HG03565 (cell line): Measurements from ENCODE around the gene GPX2.
A peak's percentile ranks its signal among the peaks of the same experiment; 100 is the strongest.

ENCODE experiments used
- ATAC-seq: cut with Tn5 transposase; IDR thresholded peaks from one replicate; pipeline ENCODE4 v1.9.1; 2021; ENCODE audit warnings: mild to moderate bottlenecking, moderate library complexity; ENCODE audit not compliant: unreplicated experiment

The GPX2 gene

GRCh38 chr14:64960762-64961276 lies 18.3 kb upstream of the GPX2 start:
- ATAC-seq: no peak

DNA sequence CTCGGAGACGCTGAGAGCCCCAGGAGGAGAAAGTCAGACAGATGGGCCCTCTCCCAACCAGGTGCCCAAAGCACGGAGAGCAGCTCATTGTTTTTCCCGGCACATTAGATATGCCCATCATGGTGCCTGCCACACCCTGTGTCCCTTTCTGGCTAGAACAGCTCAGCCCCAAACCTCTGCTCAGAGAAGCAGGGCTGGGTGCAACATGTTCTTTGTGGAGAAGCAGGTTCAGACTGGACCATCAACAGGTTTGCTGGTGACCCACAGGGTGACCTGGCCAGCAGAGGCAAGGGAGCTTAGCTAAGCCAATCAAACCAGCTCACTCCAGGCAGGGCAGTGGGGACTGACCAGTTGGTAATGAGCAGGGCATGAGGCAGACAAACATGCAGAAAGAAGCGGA lies 16.2 kb upstream of the GPX2 start:
- no peak for ATAC-seq

DNA sequence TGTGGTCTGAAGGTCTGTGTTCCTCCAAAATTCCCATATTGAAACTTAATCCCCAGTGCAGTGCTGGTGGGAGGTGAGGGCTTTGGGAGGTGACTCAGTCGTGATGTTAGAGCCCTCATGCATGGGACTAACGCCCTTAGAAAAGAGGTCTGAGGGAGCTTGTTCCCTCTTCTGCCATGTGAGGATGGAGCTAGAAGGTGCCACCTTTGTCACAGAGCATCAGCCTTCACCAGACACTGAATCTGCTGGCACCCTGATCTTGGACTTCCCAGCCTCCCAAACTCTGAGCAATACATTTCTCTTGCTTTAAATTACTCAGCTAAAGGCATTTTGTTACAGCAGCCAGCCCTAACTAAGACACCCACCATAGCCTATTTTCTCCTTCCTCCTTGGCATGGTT lies 15.7 kb upstream of the GPX2 start:
- no peak for ATAC-seq

GRCh38 chr14:64956697-64957406 lies 14.3 kb upstream of the GPX2 start:
- no peak for ATAC-seq

- ATAC-seq: no peak
These were observed 12.8 kb upstream of the GPX2 start for GRCh38 chr14:64955297-64955696.

GRCh38 chr14:64954491-64955240 lies 12.1 kb upstream of the GPX2 start:
- ATAC-seq: no peak

DNA sequence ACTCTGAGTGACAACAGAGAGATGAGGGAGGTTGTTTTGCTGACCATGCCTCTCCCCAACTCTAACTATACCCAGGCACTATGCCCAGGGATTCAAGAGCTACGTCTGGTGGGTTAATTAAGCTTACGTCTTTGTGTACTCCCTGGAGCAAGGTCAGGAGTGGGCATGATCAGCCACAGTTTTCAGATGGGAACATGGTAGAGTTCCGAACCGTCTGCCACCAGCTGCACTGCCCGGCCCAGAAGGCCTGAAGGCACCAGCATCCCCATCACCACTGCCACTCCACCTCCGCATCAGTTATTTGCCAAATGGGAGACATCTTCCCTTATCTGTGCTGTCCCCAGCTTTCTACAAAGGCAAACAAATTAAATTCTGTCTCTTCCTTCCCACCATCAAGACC lies 11.1 kb upstream of the GPX2 start:
- ATAC-seq: no peak

DNA sequence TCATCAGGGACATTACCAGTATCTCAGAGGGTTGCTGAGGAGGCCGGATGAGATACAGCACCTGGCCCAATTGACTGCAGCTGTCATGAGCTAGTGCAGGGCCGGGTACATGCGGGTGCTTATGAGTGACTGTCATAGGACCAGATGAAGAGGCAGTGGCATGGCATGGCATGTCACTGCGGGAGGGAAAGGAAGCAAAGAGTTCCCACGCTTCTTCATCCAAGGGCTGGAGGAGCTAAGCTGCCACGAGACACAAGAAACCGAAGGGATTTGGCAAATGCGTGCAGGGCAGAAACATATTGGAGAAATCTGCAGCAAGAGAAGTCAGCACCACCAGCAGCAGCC lies 10.7 kb upstream of the GPX2 start:
- no peak for ATAC-seq

- peak; percentile 56 for ATAC-seq
These were observed 10.2 kb upstream of the GPX2 start for GRCh38 chr14:64952598-64953309.

GRCh38 chr14:64951724-64952123 lies 9.2 kb upstream of the GPX2 start:
- ATAC-seq: no peak

DNA sequence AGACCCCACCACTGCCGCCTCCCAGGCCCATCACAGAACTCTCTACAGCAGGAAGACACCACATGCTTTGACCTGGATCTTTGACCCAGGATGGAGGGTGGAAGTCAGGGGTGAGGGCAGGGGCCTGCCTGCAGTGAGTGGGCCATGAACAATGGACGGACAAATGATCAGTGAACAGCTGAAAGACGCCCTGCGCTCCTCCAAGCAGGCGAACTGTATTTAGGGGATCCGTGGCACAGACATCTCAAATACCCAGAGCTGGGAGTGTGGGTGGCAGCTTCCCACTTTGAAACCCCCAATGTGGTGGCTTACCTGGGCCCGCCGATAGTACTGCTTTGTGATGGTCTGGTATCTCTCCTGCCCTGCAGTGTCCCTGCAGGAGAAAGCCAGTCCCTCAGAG lies 8.7 kb upstream of the GPX2 start:
- no peak for ATAC-seq

DNA sequence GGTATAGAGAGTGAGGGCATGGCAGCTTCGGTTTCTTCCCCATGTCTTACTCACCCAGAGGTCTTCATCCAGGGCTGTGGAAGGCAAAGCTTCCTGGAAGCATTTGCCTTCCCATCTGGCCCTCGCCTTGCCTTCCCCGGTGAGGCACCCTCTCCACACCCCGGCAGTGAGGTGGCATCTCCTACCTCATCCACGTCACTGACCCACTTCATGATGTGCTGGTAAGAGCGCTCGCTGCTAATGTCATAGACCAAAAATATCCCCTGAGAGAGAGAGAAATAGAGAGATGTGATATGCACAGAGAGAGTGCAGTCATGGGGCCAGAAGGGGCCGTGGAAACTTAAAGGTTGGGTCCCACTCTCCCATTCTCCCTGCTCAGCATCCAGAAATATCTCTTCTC lies 8.3 kb upstream of the GPX2 start:
- no peak for ATAC-seq

GRCh38 chr14:64948612-64949210 lies 6.2 kb upstream of the GPX2 start:
- ATAC-seq: no peak

GRCh38 chr14:64947710-64948611 lies 5.4 kb upstream of the GPX2 start:
- no peak for ATAC-seq

GRCh38 chr14:64946310-64947045 lies 3.9 kb upstream of the GPX2 start:
- no peak for ATAC-seq

- ATAC-seq: no peak
These were observed 3.1 kb upstream of the GPX2 start for GRCh38 chr14:64945431-64946178.

DNA sequence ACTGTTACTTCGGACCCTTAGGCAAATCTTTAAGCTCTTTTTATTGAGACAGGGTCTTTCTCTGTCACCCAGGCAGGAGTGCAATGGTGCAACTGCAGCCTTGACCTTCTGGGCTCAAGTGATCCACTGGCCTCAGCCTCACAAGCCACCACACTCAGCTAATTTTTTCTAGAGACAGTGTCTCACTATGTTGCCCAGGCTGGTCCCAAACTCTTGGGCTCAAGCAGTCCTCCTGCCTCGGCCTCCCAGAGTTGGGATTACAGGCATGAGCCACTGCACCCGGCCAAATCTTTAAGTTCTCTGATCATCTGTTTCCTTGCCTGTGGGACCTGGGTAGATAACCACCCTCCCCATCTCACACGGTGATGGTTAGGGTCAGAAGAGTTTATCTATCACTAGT lies 2.3 kb upstream of the GPX2 start:
- ATAC-seq: no peak

GRCh38 chr14:64944041-64944440 lies 1.5 kb upstream of the GPX2 start:
- ATAC-seq: no peak

DNA sequence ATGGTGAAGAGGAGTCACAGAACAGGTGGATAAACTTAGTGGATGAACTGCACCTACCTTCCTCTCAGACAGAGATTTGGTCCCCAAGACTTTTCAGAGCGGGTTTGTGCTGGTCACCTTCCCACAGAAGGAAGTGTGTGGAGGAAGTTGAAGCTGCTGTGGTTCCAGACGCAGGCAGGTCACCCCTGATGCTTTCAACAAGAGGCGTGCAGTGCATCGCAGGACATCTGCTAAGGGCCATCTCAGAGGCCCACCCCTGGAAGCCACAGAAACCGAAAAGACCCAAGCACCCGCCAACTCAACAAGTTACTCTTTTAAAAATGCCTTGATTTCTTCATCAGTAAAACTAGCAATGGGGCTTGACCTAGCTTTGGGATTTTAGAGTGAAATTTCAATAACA lies 1.0 kb upstream of the GPX2 start:
- no peak for ATAC-seq
